Central memory CD8-positive, alpha-beta T cell (primary cell): Measurements from ENCODE around the gene CMSS1.
"Not testable (repeated sequence)": the region's sequence is repeated elsewhere in the genome, so short reads cannot be mapped to it uniquely, and the experiment has no call there.

Experiments
- ATAC-seq: fragments of 150-1000 bp; cut with Tn5 transposase; replicated peaks from 2 replicates; pipeline ENCODE4 v1.10.0; 2022; ENCODE audit warnings: mild to moderate bottlenecking, moderate FRiP score, moderate number of reproducible peaks; ENCODE audit not compliant: poor library complexity, severe bottlenecking; ENCODE audit errors: extremely low read depth
- DNase-seq, 2 donors: peaks; one replicate each; pipeline ENCODE4 v3.0.0; 2021; ENCODE audit warnings: low spot score in 2 of 2
- H3K27ac Mint-ChIP-seq: one replicate; pipeline ENCODE4 v1.8.0; 2022; ENCODE audit warnings: low read depth, mild to moderate bottlenecking, moderate library complexity, mixed read lengths
- H3K27me3 Mint-ChIP-seq: one replicate; pipeline ENCODE4 v1.8.0; 2022; ENCODE audit warnings: mixed read lengths
- H3K36me3 Mint-ChIP-seq: one replicate; pipeline ENCODE4 v1.8.0; 2022; ENCODE audit warnings: mild to moderate bottlenecking, moderate library complexity, mixed read lengths; ENCODE audit not compliant: insufficient read depth
- H3K4me1 Mint-ChIP-seq: one replicate; pipeline ENCODE4 v1.8.0; 2022; ENCODE audit warnings: mixed read lengths
- H3K4me3 Mint-ChIP-seq: one replicate; pipeline ENCODE4 v1.8.0; 2022; ENCODE audit warnings: mild to moderate bottlenecking, moderate library complexity, mixed read lengths
- H3K9me3 Mint-ChIP-seq: one replicate; pipeline ENCODE4 v1.8.0; 2022; ENCODE audit warnings: mixed read lengths

Gene CMSS1

DNA sequence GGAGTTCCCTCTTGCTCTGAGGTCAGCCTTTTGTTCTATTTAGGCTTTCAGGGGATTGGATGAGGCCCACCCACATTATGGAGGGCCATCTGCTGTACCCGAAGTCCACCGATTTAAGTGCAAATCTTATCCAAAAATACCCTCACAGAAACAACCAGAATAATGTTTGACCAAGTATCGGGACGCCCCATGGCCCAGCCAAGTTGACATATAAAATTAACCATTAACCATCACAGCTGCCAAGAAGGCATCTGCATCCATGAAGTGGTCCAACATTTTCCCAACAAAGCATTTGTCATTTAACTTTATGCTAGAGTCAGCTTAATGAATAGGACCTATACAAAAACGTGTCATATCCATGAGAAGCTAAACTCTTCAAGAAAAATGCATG lies 396.9 kb downstream of the CMSS1 start:
- Mint-ChIP-seq H3K27me3 (peaks cover 46% of the 10 kb centered on the region), H3K36me3 (peaks cover under 1% of the 10 kb centered on the region), H3K4me3 (no peak overlapping the region), H3K4me1 (peaks cover 12% of the 10 kb centered on the region), H3K9me3 (peaks cover 4% of the 10 kb centered on the region), H3K27ac (no peak overlapping the region)
- DNase-seq (no peak), ATAC-seq (no peak)

DNA sequence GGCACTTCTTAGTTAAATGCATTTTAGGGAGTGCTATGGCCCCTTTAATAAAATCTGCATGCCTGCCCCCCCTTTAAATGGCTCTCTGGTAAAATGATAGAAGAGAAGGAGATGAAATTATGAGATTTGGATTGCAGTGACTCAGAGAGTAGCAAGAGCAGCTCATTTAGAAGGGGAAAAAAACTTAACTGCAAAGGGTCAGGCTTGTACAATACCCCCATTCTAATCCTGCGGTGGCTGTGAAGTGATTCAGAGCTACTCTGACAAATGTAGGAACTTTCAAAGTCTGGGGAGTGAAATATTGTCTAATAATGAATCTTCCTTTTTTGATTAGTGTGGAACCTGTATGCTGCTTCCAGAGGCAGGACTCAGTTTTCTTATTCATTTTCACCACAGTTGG lies 399.1 kb downstream of the CMSS1 start:
- Mint-ChIP-seq H3K36me3 (no peaks in the 10 kb centered on the region), H3K4me3 (no peak overlapping the region), H3K27ac (no peak overlapping the region), H3K4me1 (no peaks in the 10 kb centered on the region), H3K27me3 (peaks cover 47% of the 10 kb centered on the region), H3K9me3 (peaks cover 4% of the 10 kb centered on the region)
- DNase-seq (no peak), ATAC-seq (no peak)

DNA sequence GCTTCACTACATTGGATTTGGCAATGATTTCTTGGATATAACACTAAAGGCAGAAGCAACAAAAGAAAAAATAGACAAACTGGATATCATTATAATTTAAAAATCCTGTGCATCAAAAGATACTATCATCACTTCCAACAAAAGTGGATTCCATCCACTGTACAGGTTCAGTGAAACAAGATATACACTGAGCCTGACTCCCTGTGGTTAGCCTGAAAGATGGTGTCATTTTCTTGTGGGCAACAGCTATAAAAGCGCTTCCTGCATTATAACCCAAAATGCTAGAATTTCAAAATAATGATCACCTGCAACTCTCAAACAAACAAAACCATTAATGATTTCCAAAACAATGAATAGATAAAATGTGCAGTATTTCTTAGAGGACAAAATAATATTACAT lies 403.5 kb downstream of the CMSS1 start:
- DNase-seq: no peak
- Mint-ChIP-seq H3K36me3 (no peaks in the 10 kb centered on the region), H3K27me3 (peaks cover 36% of the 10 kb centered on the region), H3K4me3 (no peak overlapping the region), H3K4me1 (no peaks in the 10 kb centered on the region), H3K9me3 (peaks cover 4% of the 10 kb centered on the region), H3K27ac (no peak overlapping the region)
- no peak for ATAC-seq

DNA sequence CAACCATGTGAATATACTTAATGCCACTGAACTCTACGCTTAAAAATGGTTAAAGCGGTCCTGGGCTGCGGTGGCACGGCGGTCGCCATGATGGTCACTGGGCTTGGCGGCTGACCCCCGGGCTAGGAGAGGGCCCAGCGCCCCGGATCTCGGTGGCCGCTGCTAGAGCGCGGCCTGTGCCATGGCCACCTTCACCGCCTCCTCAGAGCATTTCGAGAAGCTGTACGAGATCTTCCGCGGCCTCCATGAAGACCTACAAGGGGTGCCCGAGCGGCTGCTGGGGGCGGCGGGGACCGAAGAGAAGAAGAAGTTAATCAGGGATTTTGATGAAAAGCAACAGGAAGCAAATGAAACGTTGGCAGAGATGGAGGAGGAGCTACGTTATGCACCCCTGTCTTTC lies 407.5 kb downstream of the CMSS1 start:
- no peaks in the 10 kb centered on the region for H3K36me3 Mint-ChIP-seq
- H3K27ac Mint-ChIP-seq: no peak overlapping the region
- no peak for DNase-seq
- H3K4me3 Mint-ChIP-seq: no peak overlapping the region
- ATAC-seq: no peak
- H3K9me3 Mint-ChIP-seq: no peaks in the 10 kb centered on the region
- no peaks in the 10 kb centered on the region for H3K4me1 Mint-ChIP-seq
- H3K27me3 Mint-ChIP-seq: no peaks in the 10 kb centered on the region

DNA sequence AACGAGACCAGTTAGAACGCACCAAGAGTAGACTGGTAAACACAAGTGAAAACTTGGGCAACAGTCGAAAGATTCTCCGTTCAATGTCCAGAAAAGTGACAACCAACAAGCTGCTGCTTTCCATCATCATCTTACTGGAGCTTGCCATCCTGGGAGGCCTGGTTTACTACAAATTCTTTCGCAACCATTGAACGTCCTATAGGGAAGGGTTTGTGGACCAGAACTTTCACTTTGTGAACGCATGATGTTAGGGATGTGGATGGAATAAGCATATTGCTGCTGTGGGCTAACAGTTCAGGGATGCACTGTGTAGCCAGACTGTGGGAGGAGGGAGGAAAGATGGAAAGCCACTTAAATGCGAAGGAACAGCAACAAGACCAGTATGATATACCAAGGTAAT lies 408.2 kb downstream of the CMSS1 start:
- Mint-ChIP-seq H3K4me1 (no peaks in the 10 kb centered on the region), H3K27ac (no peak overlapping the region), H3K36me3 (no peaks in the 10 kb centered on the region), H3K9me3 (no peaks in the 10 kb centered on the region), H3K4me3 (no peak overlapping the region), H3K27me3 (no peaks in the 10 kb centered on the region)
- ATAC-seq (no peak), DNase-seq (no peak)

DNA sequence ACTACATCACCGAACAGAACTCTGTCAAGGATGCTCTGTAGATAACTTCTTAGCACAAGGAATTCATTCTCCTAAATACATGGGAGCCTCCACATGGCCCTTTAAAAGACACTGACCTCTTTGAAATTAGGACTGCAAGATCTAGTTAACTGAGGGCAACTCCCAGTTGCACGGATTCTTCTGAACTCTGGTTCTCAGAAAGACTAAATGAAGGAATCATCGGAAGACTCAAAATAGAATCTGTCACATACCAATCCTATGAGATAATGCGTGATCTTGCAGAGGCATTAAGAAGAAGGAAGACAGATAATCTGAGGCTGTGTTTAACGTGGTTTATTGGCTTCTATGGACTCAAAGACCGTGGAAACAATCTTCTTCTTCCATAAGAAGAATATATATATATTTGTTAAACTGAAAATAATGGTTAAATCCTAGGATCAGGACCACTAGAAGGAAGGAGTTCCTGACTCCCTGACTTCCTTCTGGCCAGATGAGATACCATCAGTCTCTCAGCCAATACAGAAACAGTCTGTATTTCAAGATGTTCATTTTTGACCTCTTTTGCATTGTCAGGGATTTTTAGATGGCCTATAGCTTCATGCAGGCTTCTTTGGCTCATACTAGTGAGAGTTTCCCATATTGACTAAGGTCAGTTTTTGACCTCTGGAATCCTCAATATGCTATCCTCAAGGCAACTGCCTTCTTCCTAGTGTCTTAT lies 409.2 kb downstream of the CMSS1 start:
- ATAC-seq: no peak
- no peak for DNase-seq
- Mint-ChIP-seq H3K4me3 (no peak overlapping the region), H3K36me3 (no peaks in the 10 kb centered on the region), H3K27me3 (no peaks in the 10 kb centered on the region), H3K27ac (no peak overlapping the region), H3K4me1 (no peaks in the 10 kb centered on the region), H3K9me3 (no peaks in the 10 kb centered on the region)

DNA sequence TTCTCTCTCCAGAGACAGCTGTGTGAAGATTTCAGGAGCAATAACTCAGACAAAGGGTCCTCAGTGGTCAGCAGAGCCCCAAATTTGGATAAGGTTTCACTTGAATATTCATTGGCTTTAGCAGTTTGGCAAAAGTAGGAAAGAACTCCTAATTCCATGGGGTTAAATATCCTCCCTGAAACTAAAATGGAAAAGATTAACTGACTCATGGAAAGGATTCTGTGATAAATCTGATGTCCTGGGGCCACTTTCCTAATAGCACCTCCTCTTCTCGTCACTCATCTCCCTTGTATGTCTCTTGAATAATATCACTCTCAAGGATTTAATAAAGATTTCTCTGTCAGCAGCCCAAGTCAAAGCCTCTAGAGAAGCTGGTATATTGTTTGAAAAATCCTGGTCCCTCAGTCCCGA lies 409.9 kb downstream of the CMSS1 start:
- ATAC-seq (no peak), DNase-seq (no peak)
- Mint-ChIP-seq H3K36me3 (no peaks in the 10 kb centered on the region), H3K27ac (no peak overlapping the region), H3K27me3 (no peaks in the 10 kb centered on the region), H3K4me3 (no peak overlapping the region), H3K9me3 (no peaks in the 10 kb centered on the region), H3K4me1 (no peaks in the 10 kb centered on the region)

DNA sequence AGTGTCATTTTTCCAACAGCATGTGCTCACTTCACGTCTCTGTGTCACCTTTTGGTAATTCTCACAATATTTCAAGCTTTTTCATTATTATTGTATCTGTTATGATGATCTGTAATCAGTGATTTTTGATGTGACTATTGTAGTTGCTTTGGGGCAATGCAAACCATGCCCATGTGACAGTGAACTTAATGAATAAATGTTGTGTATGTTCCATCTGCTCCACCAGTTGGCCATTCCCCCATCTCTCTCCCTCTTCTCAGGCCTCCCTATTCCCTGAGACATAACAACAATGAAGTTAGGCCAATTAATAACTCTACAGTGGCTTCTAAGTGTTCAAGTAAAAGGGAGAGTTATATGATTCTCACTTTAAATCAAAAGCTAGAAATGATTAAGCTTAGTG lies 410.6 kb downstream of the CMSS1 start:
- H3K4me3 Mint-ChIP-seq: no peak overlapping the region
- H3K36me3 Mint-ChIP-seq: no peaks in the 10 kb centered on the region
- no peaks in the 10 kb centered on the region for H3K9me3 Mint-ChIP-seq
- ATAC-seq (no peak), DNase-seq (no peak)
- no peak overlapping the region for H3K27ac Mint-ChIP-seq
- H3K27me3 Mint-ChIP-seq: no peaks in the 10 kb centered on the region
- H3K4me1 Mint-ChIP-seq: no peaks in the 10 kb centered on the region

DNA sequence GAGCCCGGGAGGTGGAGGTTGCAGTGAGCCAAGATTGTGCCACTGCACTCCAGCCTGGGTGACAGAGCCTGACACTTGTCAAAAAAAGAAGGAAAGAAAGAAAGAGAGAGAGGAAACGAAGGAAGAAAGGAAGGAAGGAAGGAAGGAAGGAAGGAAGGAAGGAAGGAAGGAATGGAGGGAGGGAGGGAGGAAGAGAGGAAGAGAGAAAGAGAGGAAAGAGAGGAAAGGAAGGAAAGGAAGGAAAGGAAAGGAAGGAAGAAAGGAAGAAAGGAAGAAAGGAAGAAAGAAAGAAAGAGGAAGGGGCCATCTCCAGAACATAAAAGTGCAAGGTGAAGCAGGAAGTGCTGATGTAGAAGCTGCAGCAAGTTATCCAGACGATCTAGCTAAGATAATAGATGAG lies 411.5 kb downstream of the CMSS1 start:
- H3K27ac Mint-ChIP-seq, H3K36me3 Mint-ChIP-seq: not testable (repeated sequence)

DNA sequence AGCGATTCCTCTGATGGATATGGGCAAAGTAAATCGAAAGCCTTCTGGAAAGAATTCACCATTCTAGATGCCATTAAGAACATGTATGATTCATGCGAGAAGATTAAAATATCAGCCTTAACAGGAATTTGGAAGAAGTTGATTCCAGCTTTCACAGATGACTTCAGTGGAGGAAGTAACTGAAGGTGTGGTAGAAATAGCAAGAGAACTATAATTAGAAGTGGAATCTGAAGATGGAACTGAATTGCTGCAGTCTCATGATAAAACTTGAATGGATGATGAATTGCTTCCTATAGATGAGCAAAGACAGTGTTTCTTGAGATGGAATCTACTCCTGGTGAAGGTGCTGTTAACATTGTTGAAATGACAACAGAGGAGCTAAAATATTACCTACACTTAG lies 413.0 kb downstream of the CMSS1 start:
- H3K36me3 Mint-ChIP-seq: no peaks in the 10 kb centered on the region
- no peak for DNase-seq
- no peak overlapping the region for H3K4me3 Mint-ChIP-seq
- ATAC-seq: no peak
- no peak overlapping the region for H3K27ac Mint-ChIP-seq
- H3K9me3 Mint-ChIP-seq: no peaks in the 10 kb centered on the region
- H3K4me1 Mint-ChIP-seq: no peaks in the 10 kb centered on the region
- H3K27me3 Mint-ChIP-seq: no peaks in the 10 kb centered on the region

More for the DNA sequence above, 411.5 kb downstream of the CMSS1 start:
- ATAC-seq, H3K4me1 Mint-ChIP-seq, H3K9me3 Mint-ChIP-seq, H3K27me3 Mint-ChIP-seq, DNase-seq, H3K4me3 Mint-ChIP-seq: not testable (repeated sequence)
